GM19468 (cell line): Measurements from ENCODE around the gene PCYT2.

Source experiments
- ATAC-seq: cut with Tn5 transposase; IDR thresholded peaks from one replicate; pipeline ENCODE4 v1.9.1; 2021; ENCODE audit warnings: mild to moderate bottlenecking, moderate library complexity, moderate number of reproducible peaks; ENCODE audit not compliant: unreplicated experiment; ENCODE audit errors: extremely low read depth

The PCYT2 gene

DNA sequence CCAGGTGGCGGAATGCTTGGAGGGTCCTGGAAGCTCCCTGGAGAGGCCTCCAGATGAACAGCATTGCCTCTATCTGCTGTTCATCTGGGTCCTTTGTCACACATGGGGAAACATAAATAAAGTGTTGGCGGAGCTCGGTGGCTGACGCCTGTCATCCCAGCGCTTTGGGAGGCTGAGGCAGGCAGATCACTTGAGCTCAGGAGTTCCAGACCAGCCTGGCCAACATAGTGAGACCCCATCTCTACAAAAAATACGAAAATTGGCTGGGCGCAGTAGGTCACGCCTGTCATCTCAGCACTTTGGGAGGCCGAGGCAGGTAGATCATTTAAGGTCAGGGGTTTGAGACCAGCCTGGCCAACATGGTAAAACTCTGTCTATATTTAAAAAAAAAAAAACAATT lies 33.7 kb upstream of the PCYT2 start:
- no peak for ATAC-seq

DNA sequence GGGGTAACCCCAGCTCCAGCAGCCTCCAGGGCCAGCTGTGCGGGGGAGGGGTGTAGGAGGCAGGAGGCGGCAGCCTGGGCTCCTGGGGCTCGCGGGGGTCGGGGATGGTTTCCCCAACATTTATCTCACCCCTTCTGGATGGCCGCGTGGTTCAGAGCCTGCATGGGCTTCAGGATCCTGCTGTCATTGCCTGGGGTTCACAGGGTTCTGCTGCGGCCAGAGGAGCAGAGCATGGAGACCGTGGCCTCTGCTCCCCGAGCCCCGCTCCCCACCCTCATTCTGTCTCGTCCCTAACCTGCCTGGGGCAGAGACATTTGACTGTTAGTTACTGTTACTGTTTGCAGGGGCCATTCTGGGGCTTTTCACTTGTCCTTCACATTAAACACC lies 31.0 kb upstream of the PCYT2 start:
- ATAC-seq, result no peak

DNA sequence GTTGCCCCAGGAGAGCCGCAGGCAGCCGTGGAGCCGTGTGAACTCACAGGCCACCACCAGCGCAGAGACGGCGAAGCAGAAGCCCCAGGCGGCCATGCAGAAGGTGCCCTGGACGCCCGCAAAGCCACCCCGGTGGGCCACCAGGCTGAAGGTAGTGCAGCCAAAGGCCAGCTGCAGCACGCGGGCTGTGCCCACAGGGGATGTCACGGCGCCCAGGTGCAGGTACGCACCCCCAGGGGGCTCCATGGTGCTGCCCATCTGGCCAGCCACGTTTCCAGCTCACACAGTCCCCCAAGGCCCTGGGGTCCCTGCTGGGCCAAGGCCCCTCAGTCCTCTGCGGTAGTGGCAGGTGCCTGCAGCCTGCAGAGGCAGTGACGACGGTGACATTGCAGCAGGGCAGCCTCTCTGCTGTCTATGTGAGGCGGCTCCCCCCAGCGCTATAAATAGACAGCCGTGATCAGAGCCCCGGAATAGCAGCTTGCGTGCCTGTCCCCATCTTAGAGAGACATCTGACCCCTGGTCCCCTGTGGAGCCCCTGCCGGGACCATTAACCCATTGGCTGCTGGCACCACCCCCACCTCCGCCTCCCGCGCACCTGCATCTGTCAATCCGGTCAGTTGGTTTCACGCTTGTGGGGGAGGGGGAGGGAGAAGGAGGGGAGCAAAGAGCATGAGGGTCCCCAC lies 30.4 kb upstream of the PCYT2 start:
- no peak for ATAC-seq

GRCh38 chr17:81940538-81941483 lies 29.6 kb upstream of the PCYT2 start:
- no peak for ATAC-seq

GRCh38 chr17:81939881-81940385 lies 28.7 kb upstream of the PCYT2 start:
- ATAC-seq, result no peak

- ATAC-seq, result no peak
These were observed 28.0 kb upstream of the PCYT2 start for GRCh38 chr17:81939218-81939617.

DNA sequence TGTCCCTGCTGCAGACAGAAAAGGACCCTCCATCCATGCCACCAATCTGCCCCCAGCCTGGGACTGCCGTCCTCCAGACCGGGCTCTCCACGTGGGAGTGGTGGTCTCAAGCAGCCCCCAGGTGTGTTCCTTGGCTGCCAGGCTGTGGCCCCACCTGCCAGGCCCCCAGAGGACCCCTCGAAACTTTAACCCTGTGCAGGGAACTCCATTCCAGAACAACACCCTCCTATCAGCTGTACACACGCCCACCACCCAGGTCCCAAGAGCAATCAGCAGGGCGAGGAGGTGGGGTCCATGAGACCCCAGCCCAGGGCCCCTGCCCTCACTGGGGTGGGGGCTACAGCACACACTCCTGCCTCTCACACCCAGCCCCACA lies 24.5 kb upstream of the PCYT2 start:
- no peak for ATAC-seq

DNA sequence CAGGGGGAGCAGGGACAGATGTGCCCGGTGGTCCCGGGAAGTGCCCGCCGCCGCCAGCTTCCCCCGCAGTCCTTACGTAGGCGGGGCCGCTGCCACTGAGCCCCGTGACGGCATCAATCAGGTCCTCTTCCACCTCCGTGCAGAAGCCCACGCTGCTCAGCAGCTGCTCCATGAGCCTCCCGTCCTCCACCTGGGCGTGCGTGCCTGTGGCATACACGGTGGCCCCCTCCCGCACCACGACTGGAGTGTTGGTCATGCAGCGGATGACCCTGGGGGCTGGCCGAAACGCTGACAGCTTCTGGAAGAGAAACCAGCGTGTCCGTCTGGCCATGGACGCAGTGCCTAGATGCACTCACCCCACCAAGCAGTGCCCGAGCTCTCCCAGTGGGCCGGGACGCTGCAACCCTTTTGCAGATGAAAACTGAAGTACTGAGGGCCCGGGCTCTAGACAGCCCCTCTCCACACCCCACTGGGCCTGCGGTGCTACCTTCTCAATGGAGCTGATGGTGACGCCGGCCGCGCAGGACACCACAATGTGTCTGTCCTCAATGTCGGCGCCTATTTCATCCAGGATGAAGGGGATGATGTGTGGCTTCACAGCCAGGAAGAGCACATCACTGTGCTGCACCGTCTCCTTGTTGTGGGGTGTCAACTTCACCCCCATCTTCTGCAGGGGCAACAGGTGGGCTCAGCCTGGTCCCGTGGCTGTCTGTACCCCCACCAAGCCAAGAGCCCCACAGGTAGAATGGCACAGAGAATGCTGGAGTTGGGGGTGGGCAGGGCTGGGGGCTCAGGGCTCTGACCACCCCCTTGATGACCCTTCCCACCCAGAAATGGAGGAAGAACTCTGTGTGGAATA lies 23.9 kb upstream of the PCYT2 start:
- ATAC-seq, result no peak

DNA sequence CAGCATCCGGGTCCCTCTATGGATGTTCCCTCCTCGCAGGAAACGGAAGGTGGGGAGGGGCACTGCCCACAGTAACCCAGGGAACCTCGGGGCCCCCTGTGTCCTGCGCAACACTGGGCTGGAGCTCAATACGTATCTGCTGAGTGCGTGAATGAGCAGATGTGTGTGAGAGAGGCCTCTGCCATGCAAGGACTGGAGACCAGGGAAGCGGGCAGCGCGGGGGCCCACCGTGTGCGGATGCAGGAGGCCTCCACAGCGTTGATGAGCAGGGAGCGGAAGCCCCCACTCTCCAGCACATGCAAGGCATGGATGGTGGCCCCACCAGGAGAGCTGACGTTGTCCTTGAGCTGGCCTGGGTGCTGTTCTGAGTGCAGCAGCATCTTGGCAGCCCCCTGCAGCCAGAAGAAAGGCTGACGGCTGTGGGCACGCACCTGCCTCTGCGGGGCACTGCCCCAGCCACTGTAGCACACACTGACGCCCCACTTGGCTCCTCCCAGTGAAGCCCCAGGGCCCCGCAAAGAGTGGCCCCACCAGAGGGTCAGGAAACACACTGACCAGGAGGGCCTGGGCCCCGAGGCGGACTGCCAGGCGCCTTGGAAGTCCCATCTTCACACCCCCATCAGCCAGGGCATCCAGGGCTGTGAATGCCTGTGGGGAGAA lies 23.0 kb upstream of the PCYT2 start:
- no peak for ATAC-seq

GRCh38 chr17:81933178-81933699 lies 22.0 kb upstream of the PCYT2 start:
- no peak for ATAC-seq

DNA sequence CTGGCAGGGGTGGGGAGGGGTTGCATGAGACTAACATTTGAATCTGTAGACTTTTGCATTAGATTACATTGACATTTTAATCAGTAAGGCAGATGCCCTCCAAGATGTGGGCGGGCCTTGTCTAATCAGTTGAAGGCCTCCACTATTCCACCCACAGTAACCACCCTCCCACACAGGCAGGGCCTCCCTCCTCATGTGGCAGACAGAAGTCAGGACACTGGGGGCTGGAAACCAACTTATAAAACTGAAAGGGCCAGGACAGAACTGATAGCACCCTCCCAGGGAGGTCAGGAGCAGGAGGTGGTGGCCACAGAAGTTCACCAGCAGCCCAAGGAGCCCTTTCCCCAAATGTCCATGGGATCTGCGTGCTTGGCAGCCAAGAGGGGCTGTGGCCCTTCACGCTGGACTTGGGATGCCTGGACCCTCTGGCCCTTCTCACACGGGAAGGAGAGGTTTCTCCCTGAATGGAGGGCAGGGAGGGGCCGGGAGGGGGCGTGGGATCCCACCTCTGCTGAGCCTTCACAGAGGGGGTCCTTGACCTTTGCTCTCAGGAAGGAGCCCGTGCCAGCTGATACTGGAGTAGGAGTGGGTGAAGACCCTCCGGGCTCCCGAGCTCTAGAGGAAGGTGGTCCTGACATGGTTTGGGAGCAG lies 21.3 kb upstream of the PCYT2 start:
- no peak for ATAC-seq

DNA sequence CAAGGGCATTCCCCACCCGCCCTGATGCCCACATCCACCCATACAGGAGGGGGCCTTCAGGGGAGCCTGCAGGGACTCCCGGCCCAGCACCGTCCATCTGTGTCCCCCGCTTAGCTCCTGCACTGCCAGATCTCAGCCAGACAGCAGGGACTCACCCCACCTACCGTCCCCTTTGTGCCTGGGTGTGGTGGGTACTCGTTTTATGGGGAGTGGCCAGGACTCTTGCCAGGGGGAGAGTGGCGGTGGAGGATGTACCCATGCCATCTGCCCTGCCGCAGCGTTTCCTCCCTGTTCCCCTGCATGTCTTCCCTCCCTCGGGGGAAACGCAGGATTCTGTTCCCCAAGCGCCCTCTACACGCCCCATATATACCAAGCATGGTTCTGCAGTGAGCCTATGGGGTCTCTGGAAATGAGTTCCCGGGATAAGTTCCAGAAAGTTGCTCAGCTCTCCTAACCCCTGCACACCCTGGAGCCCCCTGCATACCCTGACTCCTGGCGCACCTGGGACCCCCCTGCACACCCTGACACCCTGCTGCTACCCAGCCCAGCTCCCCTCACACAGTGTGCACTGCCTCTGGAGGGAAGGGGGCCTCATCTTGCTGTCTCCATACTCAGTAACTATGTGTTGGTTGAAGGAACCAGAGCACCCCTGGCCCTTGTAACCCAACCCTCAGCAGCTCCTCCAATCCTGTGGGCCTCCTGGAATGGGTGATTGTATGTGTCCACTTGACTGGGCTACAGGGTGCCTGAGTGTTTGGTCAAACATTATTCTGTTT lies 20.5 kb upstream of the PCYT2 start:
- ATAC-seq, result no peak

DNA sequence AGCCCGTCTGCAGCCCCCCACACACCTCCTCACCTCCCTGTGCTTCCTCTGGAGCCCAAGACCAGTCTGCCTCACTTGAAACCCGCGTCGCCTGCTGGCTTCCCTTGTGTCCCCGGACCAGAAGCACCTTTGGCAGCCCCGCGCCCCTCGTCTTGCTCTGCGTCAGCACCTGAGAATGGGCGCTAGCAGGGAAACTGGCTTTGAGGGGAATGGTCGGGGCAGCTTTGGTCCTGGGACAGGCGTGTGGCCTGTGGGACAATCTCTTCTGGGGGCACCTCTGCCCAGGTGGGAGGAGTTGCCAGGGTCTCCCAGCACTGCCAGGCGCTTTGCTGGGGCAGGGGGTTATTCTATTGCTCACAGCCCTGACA lies 20.0 kb upstream of the PCYT2 start:
- no peak for ATAC-seq

GRCh38 chr17:81930142-81931125 lies 19.2 kb upstream of the PCYT2 start:
- ATAC-seq, result no peak

DNA sequence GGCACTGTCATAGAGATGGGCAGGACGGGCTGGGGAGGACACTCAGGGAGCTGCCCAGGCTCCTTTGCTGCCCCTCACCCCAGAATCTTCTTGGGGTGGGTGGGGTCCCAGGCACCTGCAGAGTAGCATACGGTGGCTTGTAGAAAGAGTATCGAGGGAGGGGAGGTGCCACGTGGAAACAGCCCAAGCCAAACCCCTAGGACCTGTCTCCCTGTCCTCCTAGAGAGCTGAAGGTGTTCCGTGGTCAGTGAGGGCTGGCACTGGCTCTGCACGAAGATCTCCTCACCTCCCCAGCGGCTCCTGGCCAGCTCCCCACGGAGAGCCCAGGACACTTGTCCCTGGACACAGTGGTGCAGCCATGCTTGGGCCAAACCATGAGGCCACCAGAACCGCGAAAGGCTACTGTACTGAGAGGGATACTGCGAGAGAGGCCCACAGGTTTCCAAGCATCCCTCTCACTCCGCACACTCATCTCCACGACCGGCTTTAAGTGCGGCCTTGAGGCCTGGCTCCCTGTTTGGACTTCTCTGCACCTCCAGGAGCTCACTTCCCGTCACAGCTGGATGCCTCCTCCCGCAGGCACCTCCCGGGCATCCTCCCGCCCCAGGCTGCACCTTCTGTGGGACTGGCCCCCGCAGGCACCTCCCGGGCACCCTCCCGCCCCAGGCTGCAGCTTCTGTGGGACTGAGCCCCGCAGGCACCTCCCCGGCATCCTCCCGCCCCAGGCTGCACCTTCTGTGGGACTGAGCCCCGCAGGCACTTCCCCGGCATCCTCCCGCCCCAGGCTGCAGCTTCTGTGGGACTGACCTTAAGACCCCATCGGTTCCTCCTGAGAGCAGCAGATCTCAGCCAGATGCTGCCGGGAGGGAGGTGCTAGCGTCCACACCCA lies 18.3 kb upstream of the PCYT2 start:
- ATAC-seq, result no peak

- ATAC-seq, result no peak
These were observed 17.5 kb upstream of the PCYT2 start for GRCh38 chr17:81928544-81929252.
